Liver (tissue), 9 donors: Measurements from ENCODE around the gene EMILIN3. TPM values are rescaled to one million over a fixed set of nuclear protein-coding genes. Genes with fewer than 3 reads are reported as not detected.

Experiments
- DNase-seq: peaks from one replicate; pipeline ENCODE4 v3.0.0-alpha.2; 2017; ENCODE audit warnings: low spot score
- H3K27ac ChIP-seq, 2 donors: one replicate each; pipeline ENCODE4 v1.7.0; 2013; ENCODE audit warnings: inconsistent platforms in 2 of 2, low read length in 2 of 2, control low read depth in 1 of 2, low read depth in 1 of 2, mild to moderate bottlenecking in 1 of 2
- H3K27me3 ChIP-seq, 4 donors: one replicate each; pipeline versions ENCODE4 v1.6.1 to v1.7.0; 2013; ENCODE audit warnings: low read length in 3 of 4, inconsistent platforms in 1 of 4, mild to moderate bottlenecking in 1 of 4, moderate library complexity in 1 of 4; ENCODE audit not compliant: control insufficient read depth in 4 of 4, insufficient read depth in 4 of 4
- H3K36me3 ChIP-seq, 4 donors: one replicate each; pipeline versions ENCODE4 v1.6.1 to v1.7.0; 2013; ENCODE audit warnings: low read length in 3 of 4, mild to moderate bottlenecking in 3 of 4, low read depth in 1 of 4, moderate library complexity in 1 of 4; ENCODE audit not compliant: control insufficient read depth in 4 of 4, insufficient read depth in 3 of 4
- H3K4me1 ChIP-seq, 4 donors: one replicate each; pipeline versions ENCODE4 v1.6.1 to v1.7.0; 2013; ENCODE audit warnings: low read length in 3 of 4, mild to moderate bottlenecking in 3 of 4, moderate library complexity in 1 of 4; ENCODE audit not compliant: control insufficient read depth in 4 of 4, insufficient read depth in 4 of 4
- H3K4me3 ChIP-seq, 3 donors: one replicate each; pipeline versions ENCODE4 v1.6.1 to v1.7.0; 2013; ENCODE audit warnings: low read length in 3 of 3, control low read depth in 1 of 3, low read depth in 1 of 3, mild to moderate bottlenecking in 1 of 3
- H3K9ac ChIP-seq, 2 donors: one replicate each; pipeline ENCODE4 v1.7.0; 2013; ENCODE audit warnings: low read length in 2 of 2, mild to moderate bottlenecking in 2 of 2, moderate library complexity in 2 of 2, control low read depth in 1 of 2, low read depth in 1 of 2
- H3K9me3 ChIP-seq, 4 donors: one replicate each; pipeline versions ENCODE4 v1.6.1 to v1.7.0; 2013; ENCODE audit warnings: low read length in 3 of 4; ENCODE audit not compliant: control insufficient read depth in 4 of 4
- ATF3 ChIP-seq: IDR thresholded peaks from 2 replicates; pipeline ENCODE4 v1.6.1; 2016; ENCODE audit warnings: antibody characterized with exemption
- CTCF ChIP-seq: fragments of 150-350 bp; IDR thresholded peaks from 2 replicates; pipeline ENCODE4 v1.5.1; 2017; ENCODE audit warnings: improper control_type of control experiment, low read depth, low read length; ENCODE audit not compliant: missing input control
- EGR1 ChIP-seq, 2 donors: IDR thresholded peaks; 2 replicates each; pipeline ENCODE4 v1.6.1; 2016 to 2018; ENCODE audit warnings: antibody characterized with exemption in 2 of 2, low read depth in 2 of 2
- FOXA2 ChIP-seq: IDR thresholded peaks from 2 replicates; pipeline ENCODE4 v1.6.1; 2016; ENCODE audit warnings: antibody characterized with exemption
- GABPA ChIP-seq, 2 donors: IDR thresholded peaks in 1 of 2; conservative IDR thresholded peaks in 1 of 2; 2 replicates each; pipeline ENCODE4 v1.6.1; 2016; ENCODE audit warnings: antibody characterized with exemption in 2 of 2, mild to moderate bottlenecking in 1 of 2, moderate library complexity in 1 of 2
- HNF4A ChIP-seq, 2 donors: conservative IDR thresholded peaks; 2 replicates each; pipeline ENCODE4 v1.6.1; 2016; ENCODE audit warnings: antibody characterized with exemption in 2 of 2, mild to moderate bottlenecking in 2 of 2
- HNF4G ChIP-seq: IDR thresholded peaks from 2 replicates; pipeline ENCODE4 v1.6.1; 2016; ENCODE audit warnings: antibody characterized with exemption
- JUND ChIP-seq, 2 donors: IDR thresholded peaks; 2 replicates each; pipeline ENCODE4 v1.6.1; 2016; ENCODE audit warnings: antibody characterized with exemption in 2 of 2
- MAX ChIP-seq: IDR thresholded peaks from 2 replicates; pipeline ENCODE4 v1.6.1; 2016; ENCODE audit warnings: antibody characterized with exemption
- NR2F2 ChIP-seq: IDR thresholded peaks from 2 replicates; pipeline ENCODE4 v1.6.1; 2016; ENCODE audit warnings: antibody characterized with exemption
- RAD21 ChIP-seq, 2 donors: IDR thresholded peaks; 2 replicates each; pipeline ENCODE4 v1.6.1; 2016; ENCODE audit warnings: antibody characterized with exemption in 2 of 2, mild to moderate bottlenecking in 2 of 2
- REST ChIP-seq: IDR thresholded peaks from 2 replicates; pipeline ENCODE4 v1.6.1; 2016; ENCODE audit warnings: antibody characterized with exemption, mild to moderate bottlenecking
- SP1 ChIP-seq: IDR thresholded peaks from 2 replicates; pipeline ENCODE4 v1.6.1; 2018; ENCODE audit warnings: antibody characterized with exemption, mild to moderate bottlenecking
- TAF1 ChIP-seq: conservative IDR thresholded peaks from 2 replicates; pipeline ENCODE4 v1.6.1; 2016; ENCODE audit warnings: antibody characterized with exemption, mild to moderate bottlenecking
- YY1 ChIP-seq: IDR thresholded peaks from 2 replicates; pipeline ENCODE4 v1.6.1; 2016; ENCODE audit warnings: antibody characterized with exemption, mild to moderate bottlenecking
- ZBTB33 ChIP-seq: IDR thresholded peaks from 2 replicates; pipeline ENCODE4 v1.6.1; 2016; ENCODE audit warnings: antibody characterized with exemption
- WGBS: extraction: QIAGEN DNeasy Blood & Tissue Kit; methylation state at CpG from one replicate; pipeline ENCODE4 v1.1.7; 2013; 5-methylcytosine and 5-hydroxymethylcytosine counted together
- polyA plus RNA-seq, 2 donors: library from polyadenylated mRNA; stranded (reverse) in 1 of 2; unstranded in 1 of 2; fragments of 200-250 nt in 1 of 2; fragments of >200 nt in 1 of 2; fragmentation: Nextera tagmentation in 1 of 2; extraction: Ambion mirVana in 1 of 2; gene quantifications; one replicate each; pipeline versions ENCODE4 v1.2.1 to v1.2.3, GENCODE V29; 2013 to 2015
- total RNA-seq, 2 donors: library from RNA; depleted of rRNA; stranded (reverse); fragments of >200 nt; gene quantifications; one replicate each; pipeline ENCODE4 v1.2.3, GENCODE V29; 2014
- donor health status: healthy.
- donor health status: healthy.
- donor health status: healthy.
- donor health status: healthy.
- donor health status: healthy.

EMILIN3 gene
- total and polyA plus RNA-seq, 4 donors = 0.05 to 0.79 (median 0.17) TPM; not detected in 1

GRCh38 chr20:41339957-41340326 is 26.7 kb downstream of the EMILIN3 start:
- no peaks in the 10 kb centered on the region for H3K9me3 ChIP-seq
- peak overlapping the region in 2 of 3 donors; percentile 50 to 57 for H3K4me3 ChIP-seq
- peak overlapping the region; percentile 38 to 63 for H3K27ac ChIP-seq
- 4% methylated on average over 25 of the region's 25 CpGs for WGBS
- peaks cover 4 to 41% (median 24%) of the 10 kb centered on the region in 4 donors for H3K4me1 ChIP-seq
- H3K9ac ChIP-seq = peak overlapping the region in 1 of 2 donors; percentile 18
- no peaks in the 10 kb centered on the region for H3K27me3 ChIP-seq
- H3K36me3 ChIP-seq = no peaks in the 10 kb centered on the region
- TF ChIP-seq CTCF = peak; percentile 98
- TF ChIP-seq SP1 = no peak
- TF ChIP-seq HNF4G = no peak
- peak; percentile 98 to 99 for TF ChIP-seq RAD21 (IDR thresholded peaks at IDR 0.05)
- TF ChIP-seq HNF4A (conservative IDR thresholded peaks at IDR 0.05) = no peak
- DNase-seq = peak; percentile 93

- peaks cover 4 to 17% (median 9%) of the 10 kb centered on the region in 4 donors for H3K4me1 ChIP-seq
- H3K27me3 ChIP-seq = no peaks in the 10 kb centered on the region
- no peak overlapping the region for H3K27ac ChIP-seq
- H3K9me3 ChIP-seq = no peaks in the 10 kb centered on the region
- no peak for TF ChIP-seq JUND (IDR thresholded peaks at IDR 0.05)
- TF ChIP-seq YY1 = no peak
- no peak for TF ChIP-seq TAF1
- no peak for TF ChIP-seq ATF3
- TF ChIP-seq REST = no peak
- no peak for TF ChIP-seq MAX
- TF ChIP-seq ZBTB33 = no peak
- TF ChIP-seq EGR1 (IDR thresholded peaks at IDR 0.05; ENCODE audit: low read depth in 2 of 2) = no peak
- no peak for TF ChIP-seq GABPA (IDR thresholded peaks at IDR 0.05 in 1 of 2, conservative IDR thresholded peaks at IDR 0.05 in 1 of 2)
- TF ChIP-seq NR2F2 = no peak
- TF ChIP-seq FOXA2 = no peak
- no peak for TF ChIP-seq SP1
- no peak for TF ChIP-seq RAD21 (IDR thresholded peaks at IDR 0.05)
- no peak for TF ChIP-seq CTCF
- no peak for TF ChIP-seq HNF4A (conservative IDR thresholded peaks at IDR 0.05)
- TF ChIP-seq HNF4G = no peak
- 58% methylated on average over 4 of the region's 4 CpGs for WGBS
- no peak for DNase-seq
- no peak overlapping the region for H3K9ac ChIP-seq
- no peaks in the 10 kb centered on the region for H3K36me3 ChIP-seq
- no peak overlapping the region for H3K4me3 ChIP-seq
Observed at GRCh38 chr20:41336711-41337492, 29.7 kb downstream of the EMILIN3 start.
